Left lung (tissue), 10 donors: ENCODE results near the gene STMP1. TPM values are rescaled to one million over a fixed set of nuclear protein-coding genes. Genes with fewer than 3 reads are reported as not detected.
A peak's percentile ranks its signal among the peaks of the same experiment; 100 is the strongest.

Experiments used
- ATAC-seq: fragments of 200-7000 bp; cut with Tn5 transposase; one replicate; pipeline ENCODE4 v1.9.1; 2020; ENCODE audit warnings: moderate library complexity
- DNase-seq, 4 donors: peaks; one replicate each; pipeline ENCODE4 v3.0.0-alpha.2; 2013 to 2020
- H3K27ac ChIP-seq, 2 donors: fragments of 200-600 bp; sonication (generic) in 1 of 2; one replicate each; pipeline versions ENCODE4 v1.5.0 to v1.8.0; 2020 to 2021
- H3K27me3 ChIP-seq, 2 donors: fragments of 200-600 bp; sonication (generic) in 1 of 2; one replicate each; pipeline versions ENCODE4 v1.5.0 to v1.8.0; 2020 to 2021
- H3K36me3 ChIP-seq, 2 donors: fragments of 200-600 bp; sonication (generic) in 1 of 2; one replicate each; pipeline versions ENCODE4 v1.5.0 to v1.8.0; 2020 to 2021
- H3K4me1 ChIP-seq, 2 donors: fragments of 200-600 bp; one replicate each; pipeline ENCODE4 v1.8.0; 2021
- H3K4me3 ChIP-seq, 2 donors: fragments of 200-600 bp; sonication (generic) in 1 of 2; one replicate each; pipeline versions ENCODE4 v1.5.0 to v1.8.0; 2020 to 2021; ENCODE audit warnings: mild to moderate bottlenecking in 1 of 2
- H3K9me3 ChIP-seq, 2 donors: fragments of 200-600 bp; sonication (generic) in 1 of 2; one replicate each; pipeline versions ENCODE4 v1.5.0 to v1.8.0; 2020 to 2021
- CTCF ChIP-seq, 2 donors: fragments of 200-600 bp; sonication (generic) in 1 of 2; IDR thresholded peaks; one replicate each; pipeline versions ENCODE4 v1.5.0 to v1.8.0; 2021; ENCODE audit warnings: antibody characterized with exemption in 2 of 2
- intact Hi-C, 2 donors: fragments of 100-400 bp; cut with DNase I; formaldehyde crosslinking; loops; one replicate each; pipeline versions ENCODE4 v1.11.2 to v1.14.2; 2022
- polyA plus RNA-seq, 6 donors: library from polyadenylated mRNA; unstranded; fragments of 120-200 nt; gene quantifications; one replicate each; pipeline ENCODE4 v1.2.1, GENCODE V29; 2013; ENCODE audit not compliant: insufficient read length in 6 of 6
- total RNA-seq, 2 donors: library from RNA; stranded (reverse); fragmentation: NEBNext Ultra II Directional; extraction: Animal tissue kit (Norgen Biotek cat#: 25700); gene quantifications; one replicate each; pipeline ENCODE4 v1.2.1, GENCODE V29; 2021
- donor health status: DM: no; HTN: yes; CAD: no.
- donor health status: DM: no; HTN: no; CAD: no.

The STMP1 gene
- total and polyA plus RNA-seq, 8 donors: 35.0 to 81.6 (median 70.0) TPM

- Histone ChIP-seq H3K9me3 (no peaks in the 10 kb centered on the region), H3K4me1 (no peaks in the 10 kb centered on the region), H3K4me3 (no peak overlapping the region), H3K27me3 (no peaks in the 10 kb centered on the region), H3K27ac (no peak overlapping the region), H3K36me3 (peaks cover 0 to 82% of the 10 kb centered on the region in 2 donors)
- no peak for DNase-seq
- TF ChIP-seq CTCF (IDR thresholded peaks at IDR 0.05): no peak
- no peak for ATAC-seq
- intact Hi-C loops: loop anchor here in 1 of 2 donors (10.0 kb wide), 1 partner anchor 360 kb away; no protein-coding TSS in a partner anchor
These were observed 17.6 kb upstream of the STMP1 start for GRCh38 chr7:135644729-135645128.

GRCh38 chr7:135645296-135645904 is 16.9 kb upstream of the STMP1 start:
- H3K27me3 ChIP-seq: no peaks in the 10 kb centered on the region
- peaks cover 0 to 76% of the 10 kb centered on the region in 2 donors for H3K36me3 ChIP-seq
- intact Hi-C loops: loop anchor here in 1 of 2 donors (10.0 kb wide), 1 partner anchor 361 kb away; no protein-coding TSS in a partner anchor
- peak; percentile 65 to 77 for TF ChIP-seq CTCF (IDR thresholded peaks at IDR 0.05)
- no peaks in the 10 kb centered on the region for H3K9me3 ChIP-seq
- H3K27ac ChIP-seq: peak overlapping the region in 1 of 2 donors; percentile 18
- no peak overlapping the region for H3K4me3 ChIP-seq
- DNase-seq (peak in 1 of 4 donors; percentile 36), ATAC-seq (peak; percentile 92)
- no peaks in the 10 kb centered on the region for H3K4me1 ChIP-seq

- Histone ChIP-seq H3K9me3 (no peaks in the 10 kb centered on the region), H3K27ac (no peak overlapping the region), H3K4me1 (no peaks in the 10 kb centered on the region), H3K27me3 (no peaks in the 10 kb centered on the region), H3K4me3 (no peak overlapping the region), H3K36me3 (peaks cover 0 to 63% of the 10 kb centered on the region in 2 donors)
- intact Hi-C loops: loop anchor here in 1 of 2 donors (10.0 kb wide), 1 partner anchor 363 kb away; no protein-coding TSS in a partner anchor
- DNase-seq (no peak), ATAC-seq (no peak)
- TF ChIP-seq CTCF (IDR thresholded peaks at IDR 0.05): no peak
These were observed 14.6 kb upstream of the STMP1 start for GRCh38 chr7:135647755-135648154.

GRCh38 chr7:135648235-135648634 is 14.1 kb upstream of the STMP1 start:
- Histone ChIP-seq H3K9me3 (no peaks in the 10 kb centered on the region), H3K4me1 (no peaks in the 10 kb centered on the region), H3K27me3 (no peaks in the 10 kb centered on the region), H3K36me3 (peaks cover 0 to 58% of the 10 kb centered on the region in 2 donors), H3K27ac (no peak overlapping the region), H3K4me3 (no peak overlapping the region)
- no peak for TF ChIP-seq CTCF (IDR thresholded peaks at IDR 0.05)
- ATAC-seq (no peak), DNase-seq (no peak)
- intact Hi-C loops: loop anchor here in 1 of 2 donors (10.0 kb wide), 1 partner anchor 363 kb away; no protein-coding TSS in a partner anchor

GRCh38 chr7:135650831-135651573 is 11.3 kb upstream of the STMP1 start:
- Histone ChIP-seq H3K4me1 (no peaks in the 10 kb centered on the region), H3K27ac (peak overlapping the region; percentile 8 to 37), H3K36me3 (peaks cover 0 to 34% of the 10 kb centered on the region in 2 donors), H3K9me3 (no peaks in the 10 kb centered on the region), H3K27me3 (no peaks in the 10 kb centered on the region), H3K4me3 (no peak overlapping the region)
- intact Hi-C loops: no loop called here
- peak; percentile 76 for ATAC-seq
- no peak for TF ChIP-seq CTCF (IDR thresholded peaks at IDR 0.05)
- DNase-seq: no peak
